ENCODE data around the gene POLG.

The POLG gene

DNA sequence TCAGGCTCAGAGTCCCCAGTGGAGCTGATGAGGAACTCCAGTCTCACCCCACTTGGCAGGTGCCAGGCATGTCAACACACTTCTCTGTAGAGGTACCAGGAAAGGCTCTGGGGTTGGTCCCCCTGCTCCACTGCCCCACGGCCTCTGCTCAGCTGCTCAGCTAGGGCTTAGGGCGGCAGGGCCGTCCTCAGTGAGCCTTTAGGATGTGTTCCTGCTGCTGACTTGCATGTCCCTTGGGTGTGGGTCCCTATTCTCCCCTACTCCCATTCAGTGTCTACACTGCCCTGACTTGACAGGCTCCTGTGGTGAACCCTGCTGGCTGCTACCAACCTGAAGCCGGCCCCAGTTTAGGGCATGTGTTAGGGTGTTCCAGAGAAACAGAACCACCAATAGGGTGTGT lies 17.9 kb upstream of the POLG start:
- no peak for DNase-seq (ENCODE audit: extremely low read depth, low read depth)
- H3K4me3 ChIP-seq (replicated peaks; ENCODE audit: low read depth, low read length): no peak overlapping the region
- TF ChIP-seq, protein P1, sequence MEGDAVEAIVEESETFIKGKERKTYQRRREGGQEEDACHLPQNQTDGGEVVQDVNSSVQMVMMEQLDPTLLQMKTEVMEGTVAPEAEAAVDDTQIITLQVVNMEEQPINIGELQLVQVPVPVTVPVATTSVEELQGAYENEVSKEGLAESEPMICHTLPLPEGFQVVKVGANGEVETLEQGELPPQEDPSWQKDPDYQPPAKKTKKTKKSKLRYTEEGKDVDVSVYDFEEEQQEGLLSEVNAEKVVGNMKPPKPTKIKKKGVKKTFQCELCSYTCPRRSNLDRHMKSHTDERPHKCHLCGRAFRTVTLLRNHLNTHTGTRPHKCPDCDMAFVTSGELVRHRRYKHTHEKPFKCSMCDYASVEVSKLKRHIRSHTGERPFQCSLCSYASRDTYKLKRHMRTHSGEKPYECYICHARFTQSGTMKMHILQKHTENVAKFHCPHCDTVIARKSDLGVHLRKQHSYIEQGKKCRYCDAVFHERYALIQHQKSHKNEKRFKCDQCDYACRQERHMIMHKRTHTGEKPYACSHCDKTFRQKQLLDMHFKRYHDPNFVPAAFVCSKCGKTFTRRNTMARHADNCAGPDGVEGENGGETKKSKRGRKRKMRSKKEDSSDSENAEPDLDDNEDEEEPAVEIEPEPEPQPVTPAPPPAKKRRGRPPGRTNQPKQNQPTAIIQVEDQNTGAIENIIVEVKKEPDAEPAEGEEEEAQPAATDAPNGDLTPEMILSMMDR (IDR thresholded peaks at IDR 0.05; ENCODE audit: low read depth, low read length, missing control alignments): no peak

DNA sequence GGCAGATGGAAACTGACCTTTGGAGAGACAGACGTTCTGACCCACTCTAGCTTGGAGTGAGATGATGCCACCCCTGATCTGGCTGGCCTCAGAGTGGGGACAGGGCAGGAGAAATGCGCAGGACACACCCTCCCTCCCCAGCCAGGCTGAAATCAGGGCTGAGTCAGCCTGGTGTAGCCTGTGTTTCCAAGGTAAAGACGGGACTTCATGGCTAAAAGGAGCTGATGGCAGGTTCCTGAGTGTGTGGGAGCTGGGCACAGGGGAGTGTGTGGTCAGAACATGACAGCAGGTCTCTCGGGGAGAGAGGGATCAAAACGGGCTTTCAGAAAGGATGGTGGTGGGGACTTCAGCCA lies 14.6 kb upstream of the POLG start:
- H3K4me3 ChIP-seq (replicated peaks; ENCODE audit: low read depth, low read length): no peak overlapping the region
- no peak for DNase-seq (ENCODE audit: extremely low read depth, low read depth)
- TF ChIP-seq, protein P1 (IDR thresholded peaks at IDR 0.05; ENCODE audit: low read depth, low read length, missing control alignments): no peak

DNA sequence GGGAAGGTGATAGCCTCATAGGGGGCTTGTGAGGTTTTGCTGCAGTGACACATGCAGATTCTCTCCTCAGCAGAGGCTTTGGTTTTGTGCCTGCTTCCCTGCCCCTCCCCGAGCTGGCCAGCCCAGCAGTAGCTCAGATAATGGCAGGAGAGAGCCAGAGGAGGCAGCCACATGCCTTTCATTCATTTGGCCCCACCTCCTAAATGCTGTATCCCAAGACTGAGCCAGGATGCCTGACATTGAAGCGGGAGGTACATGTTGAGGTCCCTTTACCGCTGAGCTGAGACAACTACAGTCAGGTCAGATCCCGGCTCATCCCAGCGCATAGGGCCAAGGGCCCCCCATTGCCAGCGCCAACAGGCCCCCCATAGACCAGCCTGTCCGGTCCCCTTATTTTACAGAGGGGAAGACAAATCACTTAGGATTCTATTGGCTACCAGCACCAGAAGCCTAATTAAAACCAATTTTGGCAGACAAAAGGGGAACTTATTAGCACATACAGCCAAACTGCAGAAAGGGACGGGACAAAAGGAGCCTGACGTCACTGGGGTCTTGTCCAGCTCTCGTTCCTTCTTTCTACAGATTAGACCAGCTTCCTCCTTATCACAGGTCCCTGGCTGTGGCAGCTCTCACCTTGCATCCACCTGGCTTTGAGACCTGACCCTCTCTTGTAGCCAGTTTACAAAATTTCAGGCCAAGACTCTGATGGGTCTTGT lies 12.1 kb upstream of the POLG start:
- DNase-seq (ENCODE audit: extremely low read depth, low read depth): no peak
- no peak overlapping the region for H3K4me3 ChIP-seq (replicated peaks; ENCODE audit: low read depth, low read length)
- TF ChIP-seq, protein P1 (IDR thresholded peaks at IDR 0.05; ENCODE audit: low read depth, low read length, missing control alignments): no peak

DNA sequence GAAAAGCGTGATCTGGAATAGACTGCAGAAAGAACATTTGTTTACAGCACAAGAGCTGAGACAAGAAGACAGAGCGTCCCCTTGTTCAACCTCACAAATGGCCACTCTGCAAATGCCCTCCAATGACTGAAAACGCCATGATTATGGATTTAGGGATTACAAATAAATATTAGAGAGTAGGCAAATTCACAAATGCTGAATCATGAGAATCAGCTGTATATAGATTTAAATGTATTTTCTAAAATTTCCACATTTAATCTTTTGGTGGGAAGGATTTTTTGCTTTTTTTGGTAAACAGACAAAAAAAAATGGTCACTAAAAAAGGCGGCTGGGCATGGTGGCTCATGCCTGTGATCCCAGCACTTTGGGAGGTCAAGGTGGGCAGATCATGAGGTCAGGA lies 10.6 kb upstream of the POLG start:
- H3K4me3 ChIP-seq (replicated peaks; ENCODE audit: low read depth, low read length): no peak overlapping the region
- TF ChIP-seq, protein P1 (IDR thresholded peaks at IDR 0.05; ENCODE audit: low read depth, low read length, missing control alignments): no peak
- DNase-seq (ENCODE audit: extremely low read depth, low read depth): no peak

DNA sequence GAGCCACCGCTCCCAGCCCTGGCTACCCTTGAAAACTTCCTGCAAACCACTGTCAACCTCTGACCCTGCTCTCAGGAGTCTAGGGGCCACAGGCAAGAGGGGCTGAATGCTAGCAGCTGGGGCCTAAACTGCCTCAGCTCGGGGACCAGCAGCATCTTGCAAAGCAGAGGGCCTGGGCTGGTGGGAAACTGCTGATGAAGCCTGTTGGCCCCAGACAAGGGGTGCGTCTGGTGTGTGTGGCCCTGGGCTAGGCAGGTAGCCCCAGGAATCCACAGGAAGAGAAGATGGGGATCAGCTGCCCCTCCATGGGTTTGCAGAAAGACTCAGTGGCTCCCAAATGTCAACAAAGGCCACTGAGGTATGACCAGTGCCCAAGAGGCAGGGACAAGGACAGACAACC lies 8.2 kb upstream of the POLG start:
- no peak for DNase-seq (ENCODE audit: extremely low read depth, low read depth)
- H3K4me3 ChIP-seq (replicated peaks; ENCODE audit: low read depth, low read length): no peak overlapping the region
- TF ChIP-seq, protein P1 (IDR thresholded peaks at IDR 0.05; ENCODE audit: low read depth, low read length, missing control alignments): no peak

DNA sequence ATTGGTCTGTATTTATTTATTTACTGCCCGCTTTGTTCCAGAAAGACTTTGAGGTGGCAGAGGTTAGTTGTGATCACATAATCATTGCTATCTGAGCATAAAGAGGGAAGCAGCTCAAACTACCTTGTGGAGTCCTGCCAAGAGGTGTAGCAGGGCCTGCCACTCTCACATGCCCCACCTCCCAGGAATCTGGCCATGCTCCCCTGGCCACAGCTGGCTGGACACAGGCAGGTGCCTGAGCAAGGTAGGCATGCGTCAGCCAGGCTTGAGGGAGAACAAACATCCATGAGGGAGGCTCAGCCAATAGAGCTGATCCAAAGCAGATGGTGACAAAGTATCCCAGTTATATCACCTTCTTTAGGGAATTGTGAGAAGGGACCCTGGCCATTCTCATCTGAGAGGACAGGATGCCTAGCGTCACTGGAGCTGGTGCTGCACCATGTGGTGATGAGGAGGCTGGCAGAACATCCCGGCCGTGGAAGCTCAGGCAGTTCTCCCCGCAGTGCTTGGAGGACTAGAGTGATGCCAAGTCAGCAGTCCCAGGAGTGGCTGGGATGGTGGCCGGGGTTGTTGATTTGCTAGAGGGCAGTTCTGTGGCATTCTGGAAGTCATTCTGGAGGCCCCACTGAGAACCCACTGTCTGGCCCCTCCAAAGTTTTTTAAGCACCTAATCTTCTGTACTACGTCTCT lies 6.8 kb upstream of the POLG start:
- TF ChIP-seq, protein P1 (IDR thresholded peaks at IDR 0.05; ENCODE audit: low read depth, low read length, missing control alignments): no peak
- no peak for DNase-seq (ENCODE audit: extremely low read depth, low read depth)
- H3K4me3 ChIP-seq (replicated peaks; ENCODE audit: low read depth, low read length): no peak overlapping the region
